ENCODE data around the gene DLGAP1.

DNA sequence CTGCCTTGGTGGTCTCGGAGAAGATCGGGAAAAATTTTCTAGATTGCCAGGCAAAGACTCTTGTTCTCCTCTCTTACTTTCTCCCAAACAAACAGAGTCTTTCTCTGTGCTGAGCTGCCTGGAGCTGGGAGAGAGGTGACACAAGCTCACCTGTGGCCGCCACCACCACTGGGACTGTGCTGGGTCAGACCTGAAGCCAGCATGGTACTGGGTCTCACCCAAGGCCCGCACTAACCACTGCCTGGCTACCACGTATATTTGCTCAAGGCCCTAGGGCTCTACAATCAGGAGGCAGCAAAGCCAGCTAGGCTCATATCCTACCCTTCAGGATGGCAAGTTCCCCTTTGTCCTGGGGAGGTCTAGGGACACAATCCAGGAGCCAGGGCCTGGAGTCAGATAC, 312.2 kb downstream of the DLGAP1 start:
- TF ChIP-seq EZH2 (IDR thresholded peaks at IDR 0.05; ENCODE audit: low read depth, low read length, severe bottlenecking) (no peak), SIN3A (conservative IDR thresholded peaks at IDR 0.05 in 1 of 2, IDR thresholded peaks at IDR 0.05 in 1 of 2; ENCODE audit: low read depth in 1 of 2, low read length in 2 of 2) (no peak), PHF8 (conservative IDR thresholded peaks at IDR 0.05; ENCODE audit: low read depth, low read length) (no peak), ASH2L (IDR thresholded peaks at IDR 0.05; ENCODE audit: low read length) (no peak), POLR2AphosphoS5 (IDR thresholded peaks at IDR 0.05; ENCODE audit: low read depth, low read length) (no peak), POLR2A (IDR thresholded peaks at IDR 0.05; ENCODE audit: control extremely low read depth in 1 of 2, low read depth in 2 of 2, low read length in 2 of 2) (no peak), RAD21 (IDR thresholded peaks at IDR 0.05 in 1 of 2, conservative IDR thresholded peaks at IDR 0.05 in 1 of 2; ENCODE audit: low read depth in 2 of 2, low read length in 2 of 2) (no peak), CEBPB (IDR thresholded peaks at IDR 0.05; ENCODE audit: low read depth, low read length) (no peak), SUZ12 (IDR thresholded peaks at IDR 0.05; ENCODE audit: low read length) (no peak)
- TF ChIP-seq, protein P1, sequence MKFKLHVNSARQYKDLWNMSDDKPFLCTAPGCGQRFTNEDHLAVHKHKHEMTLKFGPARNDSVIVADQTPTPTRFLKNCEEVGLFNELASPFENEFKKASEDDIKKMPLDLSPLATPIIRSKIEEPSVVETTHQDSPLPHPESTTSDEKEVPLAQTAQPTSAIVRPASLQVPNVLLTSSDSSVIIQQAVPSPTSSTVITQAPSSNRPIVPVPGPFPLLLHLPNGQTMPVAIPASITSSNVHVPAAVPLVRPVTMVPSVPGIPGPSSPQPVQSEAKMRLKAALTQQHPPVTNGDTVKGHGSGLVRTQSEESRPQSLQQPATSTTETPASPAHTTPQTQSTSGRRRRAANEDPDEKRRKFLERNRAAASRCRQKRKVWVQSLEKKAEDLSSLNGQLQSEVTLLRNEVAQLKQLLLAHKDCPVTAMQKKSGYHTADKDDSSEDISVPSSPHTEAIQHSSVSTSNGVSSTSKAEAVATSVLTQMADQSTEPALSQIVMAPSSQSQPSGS (IDR thresholded peaks at IDR 0.05; ENCODE audit: low read length), result no peak
- TF ChIP-seq, protein P2, sequence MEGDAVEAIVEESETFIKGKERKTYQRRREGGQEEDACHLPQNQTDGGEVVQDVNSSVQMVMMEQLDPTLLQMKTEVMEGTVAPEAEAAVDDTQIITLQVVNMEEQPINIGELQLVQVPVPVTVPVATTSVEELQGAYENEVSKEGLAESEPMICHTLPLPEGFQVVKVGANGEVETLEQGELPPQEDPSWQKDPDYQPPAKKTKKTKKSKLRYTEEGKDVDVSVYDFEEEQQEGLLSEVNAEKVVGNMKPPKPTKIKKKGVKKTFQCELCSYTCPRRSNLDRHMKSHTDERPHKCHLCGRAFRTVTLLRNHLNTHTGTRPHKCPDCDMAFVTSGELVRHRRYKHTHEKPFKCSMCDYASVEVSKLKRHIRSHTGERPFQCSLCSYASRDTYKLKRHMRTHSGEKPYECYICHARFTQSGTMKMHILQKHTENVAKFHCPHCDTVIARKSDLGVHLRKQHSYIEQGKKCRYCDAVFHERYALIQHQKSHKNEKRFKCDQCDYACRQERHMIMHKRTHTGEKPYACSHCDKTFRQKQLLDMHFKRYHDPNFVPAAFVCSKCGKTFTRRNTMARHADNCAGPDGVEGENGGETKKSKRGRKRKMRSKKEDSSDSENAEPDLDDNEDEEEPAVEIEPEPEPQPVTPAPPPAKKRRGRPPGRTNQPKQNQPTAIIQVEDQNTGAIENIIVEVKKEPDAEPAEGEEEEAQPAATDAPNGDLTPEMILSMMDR (IDR thresholded peaks at IDR 0.05; ENCODE audit: control extremely low read depth in 1 of 3, insufficient read depth in 1 of 3, low read depth in 1 of 3, low read length in 3 of 3), result no peak
- TF ChIP-seq, protein P3, sequence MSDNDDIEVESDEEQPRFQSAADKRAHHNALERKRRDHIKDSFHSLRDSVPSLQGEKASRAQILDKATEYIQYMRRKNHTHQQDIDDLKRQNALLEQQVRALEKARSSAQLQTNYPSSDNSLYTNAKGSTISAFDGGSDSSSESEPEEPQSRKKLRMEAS (IDR thresholded peaks at IDR 0.05), result no peak
